ENCODE data around the gene PRKACA.

- TF ChIP-seq POLR2A (IDR thresholded peaks at IDR 0.05; ENCODE audit: low read length) (no peak), GATA1 (IDR thresholded peaks at IDR 0.05; ENCODE audit: low read depth, low read length) (no peak)
Measured at GRCh38 chr19:14086098-14086497, 31.5 kb downstream of the PRKACA start.

All from erythroblast (primary cell).